Measurements from ENCODE around the gene PCDH9.

The PCDH9 gene

DNA sequence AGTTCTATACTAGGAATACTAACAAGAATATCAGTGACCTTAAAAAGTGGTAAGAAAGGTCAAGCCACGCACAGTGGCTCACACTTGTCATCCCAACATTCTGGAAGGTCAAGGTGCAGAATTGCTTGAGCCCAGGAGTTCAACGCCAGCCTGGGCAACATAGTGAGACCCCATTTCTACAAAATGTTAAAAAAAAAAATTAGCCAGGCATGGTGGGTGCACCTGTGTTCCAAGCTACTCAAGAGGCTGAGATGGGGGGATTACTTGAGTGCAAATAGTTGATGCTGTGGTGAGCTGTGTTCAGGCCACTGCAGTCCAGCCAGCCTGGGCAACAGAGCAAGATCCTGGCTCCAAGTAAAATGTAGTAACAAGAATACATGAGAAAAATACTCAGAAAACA lies 61.8 kb downstream of the PCDH9 start:
- H3K27me3 ChIP-seq (replicated peaks; ENCODE audit: control insufficient read depth, insufficient read depth, low read length), result no peaks in the 10 kb centered on the region
- no peak for DNase-seq (ENCODE audit: extremely low read depth, insufficient read length)
- no peak for TF ChIP-seq CTCF (IDR thresholded peaks at IDR 0.05; ENCODE audit: insufficient read depth, low read length, poor library complexity, severe bottlenecking)

GRCh38 chr13:67167420-67167819 lies 62.7 kb downstream of the PCDH9 start:
- H3K36me3 ChIP-seq (ENCODE audit: control insufficient read depth, insufficient read depth, low read length), result no peaks in the 10 kb centered on the region
- TF ChIP-seq CTCF (IDR thresholded peaks at IDR 0.05; ENCODE audit: insufficient read depth, low read length, poor library complexity, severe bottlenecking), result no peak
- H3K27me3 ChIP-seq (replicated peaks; ENCODE audit: control insufficient read depth, insufficient read depth, low read length), result no peaks in the 10 kb centered on the region
- DNase-seq (ENCODE audit: extremely low read depth, insufficient read length), result no peak
- no peak overlapping the region for H3K4me3 ChIP-seq (replicated peaks; ENCODE audit: low read depth, low read length)

More for the DNA sequence above, 61.8 kb downstream of the PCDH9 start:
- H3K36me3 ChIP-seq (ENCODE audit: control insufficient read depth, insufficient read depth, low read length), result no peaks in the 10 kb centered on the region
- H3K4me3 ChIP-seq (replicated peaks; ENCODE audit: low read depth, low read length), result no peak overlapping the region

DNA sequence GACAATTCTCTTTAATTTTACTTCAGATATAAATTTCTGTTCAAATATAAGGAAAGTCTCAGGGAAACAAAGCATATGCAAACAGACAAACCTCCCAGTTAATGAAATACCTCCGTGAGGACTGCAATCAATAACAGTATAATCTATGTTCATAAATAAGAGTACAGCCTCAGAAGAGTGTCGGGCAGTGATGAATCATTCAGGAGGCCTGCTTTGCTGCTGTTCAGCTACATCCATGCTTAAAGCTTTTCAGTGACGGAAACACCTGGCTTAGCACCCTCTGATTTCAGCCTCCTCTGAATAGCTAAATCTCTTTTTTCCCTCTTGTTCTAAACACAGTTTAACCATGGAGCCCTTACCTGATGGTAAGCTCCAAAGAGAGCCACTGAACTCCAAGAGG lies 69.0 kb downstream of the PCDH9 start:
- no peak overlapping the region for H3K4me3 ChIP-seq (replicated peaks; ENCODE audit: low read depth, low read length)
- no peak for DNase-seq (ENCODE audit: extremely low read depth, insufficient read length)
- TF ChIP-seq CTCF (IDR thresholded peaks at IDR 0.05; ENCODE audit: insufficient read depth, low read length, poor library complexity, severe bottlenecking), result no peak
- no peaks in the 10 kb centered on the region for H3K36me3 ChIP-seq (ENCODE audit: control insufficient read depth, insufficient read depth, low read length)
- no peaks in the 10 kb centered on the region for H3K27me3 ChIP-seq (replicated peaks; ENCODE audit: control insufficient read depth, insufficient read depth, low read length)

- Histone ChIP-seq H3K27me3 (replicated peaks; ENCODE audit: control insufficient read depth, insufficient read depth, low read length) (no peaks in the 10 kb centered on the region), H3K36me3 (ENCODE audit: control insufficient read depth, insufficient read depth, low read length) (no peaks in the 10 kb centered on the region), H3K4me3 (replicated peaks; ENCODE audit: low read depth, low read length) (no peak overlapping the region)
- no peak for TF ChIP-seq CTCF (IDR thresholded peaks at IDR 0.05; ENCODE audit: insufficient read depth, low read length, poor library complexity, severe bottlenecking)
- DNase-seq (ENCODE audit: extremely low read depth, insufficient read length), result no peak
Measured at GRCh38 chr13:67158903-67159302, 71.2 kb downstream of the PCDH9 start.

DNA sequence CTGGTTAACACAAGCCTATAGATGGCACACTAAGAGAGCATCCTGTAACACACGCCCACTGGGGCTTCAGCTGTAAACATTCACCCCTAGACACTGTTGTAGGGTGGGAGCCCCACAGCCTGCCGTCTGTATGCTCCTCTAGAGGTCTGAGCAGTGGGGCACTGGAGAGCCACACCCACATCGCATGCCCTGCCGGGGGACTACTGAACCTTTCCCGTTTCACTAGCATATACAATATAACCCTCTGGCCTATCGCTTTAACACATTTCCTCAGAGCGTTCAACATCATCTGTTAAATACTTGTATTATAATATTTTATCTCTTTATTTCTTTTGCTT lies 73.4 kb downstream of the PCDH9 start:
- no peak for TF ChIP-seq CTCF (IDR thresholded peaks at IDR 0.05; ENCODE audit: insufficient read depth, low read length, poor library complexity, severe bottlenecking)
- no peak for DNase-seq (ENCODE audit: extremely low read depth, insufficient read length)
- Histone ChIP-seq H3K4me3 (replicated peaks; ENCODE audit: low read depth, low read length) (no peak overlapping the region), H3K27me3 (replicated peaks; ENCODE audit: control insufficient read depth, insufficient read depth, low read length) (no peaks in the 10 kb centered on the region), H3K36me3 (ENCODE audit: control insufficient read depth, insufficient read depth, low read length) (no peaks in the 10 kb centered on the region)
